Activated CD8-positive, alpha-beta memory T cell treated with anti-CD3 and anti-CD28 coated beads for 24 hours (primary cell): ENCODE data around the gene TBC1D5.
"Not testable (repeated sequence)": the region's sequence is repeated elsewhere in the genome, so short reads cannot be mapped to it uniquely, and the experiment has no call there.

ENCODE experiments used
- DNase-seq: peaks from one replicate; pipeline ENCODE4 v3.0.0-alpha.2; 2020

The TBC1D5 gene

DNA sequence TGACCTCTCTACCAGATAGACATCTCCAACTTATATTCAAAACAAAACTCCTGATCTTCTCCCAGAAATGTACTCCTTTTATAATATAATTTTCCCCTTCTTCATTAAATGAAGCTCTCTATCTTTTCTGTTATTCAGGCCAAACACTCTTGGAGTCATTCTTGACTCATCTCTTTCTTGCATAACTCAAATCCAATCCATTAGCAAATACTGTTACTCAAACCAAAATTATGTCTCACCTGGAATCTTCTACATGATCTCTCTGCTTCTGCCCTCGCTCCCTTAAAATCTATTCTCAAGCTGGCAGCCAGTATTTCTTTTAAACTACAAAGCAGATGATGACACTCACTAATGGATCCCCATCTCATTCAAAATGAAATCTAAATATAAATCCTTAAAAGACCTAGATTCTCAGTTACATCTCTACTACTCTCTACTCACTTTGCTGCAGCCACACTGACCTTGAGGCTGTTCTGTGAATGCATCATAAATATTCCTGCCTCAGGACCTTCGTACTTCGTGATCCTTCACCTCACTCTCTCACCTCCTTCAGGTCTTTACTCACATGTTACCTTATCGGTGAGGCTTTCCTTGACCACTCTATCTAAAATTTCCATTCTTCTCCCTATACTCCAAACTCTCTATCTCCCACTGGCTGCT, 160.9 kb downstream of the TBC1D5 start:
- DNase-seq = no peak

DNA sequence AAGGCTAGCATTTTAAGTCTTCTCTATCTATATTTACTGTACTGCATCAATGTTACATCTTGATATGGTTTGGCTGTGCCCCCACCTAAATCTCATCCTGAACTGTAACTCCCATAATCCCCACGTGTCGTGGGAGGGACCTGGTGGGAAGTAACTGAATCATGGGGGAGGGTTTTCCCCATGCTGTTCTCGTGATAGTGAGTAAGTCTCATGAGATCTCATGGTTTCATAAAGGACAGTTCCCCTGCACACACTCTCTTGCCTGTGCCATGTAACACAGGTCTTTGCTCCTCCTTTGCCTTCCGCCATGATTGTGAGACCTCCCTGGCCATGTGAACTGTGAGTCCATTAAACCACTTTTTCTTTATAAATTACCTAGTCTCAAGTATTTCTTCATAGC, 161.5 kb downstream of the TBC1D5 start:
- DNase-seq = no peak

DNA sequence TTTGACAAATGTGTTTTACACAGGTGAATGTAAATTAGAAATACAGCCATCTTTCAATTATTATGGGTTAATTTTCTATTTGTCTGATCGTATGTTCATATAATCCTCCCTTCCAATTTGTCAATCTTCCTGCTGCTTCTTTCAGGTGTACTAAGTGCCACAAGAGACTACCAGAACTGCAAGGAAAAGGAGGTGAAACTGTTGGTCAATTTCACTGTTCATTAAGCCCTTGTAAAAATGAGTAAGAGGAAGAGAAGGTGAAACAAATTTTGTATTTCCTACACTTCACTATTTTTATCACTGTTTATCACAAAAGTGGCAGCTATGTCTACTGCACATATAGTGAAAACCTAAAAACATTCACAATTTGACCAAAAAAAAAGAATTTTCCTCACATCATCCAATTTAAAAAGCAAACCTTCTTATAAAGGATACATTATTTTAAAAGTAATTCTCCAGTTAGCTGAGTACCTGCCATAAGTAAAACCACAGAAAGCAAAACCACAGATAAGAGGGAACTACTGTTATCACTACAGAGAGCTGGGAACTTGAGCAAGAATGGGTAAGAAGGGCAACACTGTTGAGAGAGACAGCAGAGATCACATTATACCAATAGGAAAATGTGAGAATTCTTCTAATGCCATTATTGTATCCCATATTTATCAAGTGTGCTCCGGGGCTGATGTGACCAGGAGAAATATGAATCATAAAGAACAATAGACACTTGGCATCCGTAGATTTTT, 163.0 kb downstream of the TBC1D5 start:
- DNase-seq = no peak

DNA sequence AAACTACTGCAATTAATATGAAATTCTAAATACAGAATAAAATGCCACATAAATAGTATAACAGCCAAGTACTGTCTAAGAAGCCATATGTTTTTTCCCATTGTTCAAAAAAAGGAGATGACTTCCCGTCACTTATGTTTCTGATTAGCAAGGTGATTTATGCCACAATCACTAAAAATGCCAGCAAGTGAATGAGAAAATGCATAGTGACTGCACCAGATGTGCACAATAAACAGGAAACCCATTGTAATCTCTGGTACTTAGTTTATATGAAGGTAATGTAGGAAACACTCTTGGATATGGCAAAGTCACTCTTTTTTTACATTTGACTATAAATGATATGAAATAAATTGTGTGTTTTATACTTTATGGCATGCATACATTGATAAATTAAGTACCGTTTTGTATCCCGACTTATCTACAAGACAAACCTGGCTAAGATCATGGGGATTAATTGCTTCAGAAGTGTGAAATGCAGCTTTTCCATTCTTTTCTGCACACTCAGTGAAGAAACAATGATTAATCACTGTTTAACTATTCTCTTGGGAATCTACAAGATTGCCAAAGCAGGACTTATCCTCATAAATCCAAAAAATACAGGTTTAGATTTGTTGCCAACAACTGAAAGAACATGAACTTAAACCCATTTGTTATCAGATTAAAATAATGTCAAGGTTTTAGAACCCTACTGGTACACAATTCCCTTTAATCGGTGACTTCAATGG, 164.5 kb downstream of the TBC1D5 start:
- no peak for DNase-seq

DNA sequence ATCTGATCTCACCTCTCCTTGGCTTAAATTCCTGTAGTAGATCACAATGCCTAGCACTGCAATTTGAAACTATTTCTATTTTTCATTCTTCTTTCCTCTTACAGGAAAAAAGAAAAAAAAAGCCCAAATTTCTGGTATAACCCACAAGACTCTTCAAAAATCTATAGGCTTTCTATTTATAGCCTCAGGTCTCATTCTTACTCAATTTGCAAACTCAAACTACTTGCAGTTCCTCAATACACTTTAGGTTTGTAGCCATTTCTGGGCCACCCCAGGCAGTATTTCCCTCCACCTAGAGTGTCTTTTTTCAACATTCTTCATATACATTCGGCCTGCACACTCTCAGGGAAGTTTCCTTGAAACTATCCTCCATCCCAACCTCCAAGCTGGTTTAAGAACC, 169.0 kb downstream of the TBC1D5 start:
- DNase-seq = no peak

DNA sequence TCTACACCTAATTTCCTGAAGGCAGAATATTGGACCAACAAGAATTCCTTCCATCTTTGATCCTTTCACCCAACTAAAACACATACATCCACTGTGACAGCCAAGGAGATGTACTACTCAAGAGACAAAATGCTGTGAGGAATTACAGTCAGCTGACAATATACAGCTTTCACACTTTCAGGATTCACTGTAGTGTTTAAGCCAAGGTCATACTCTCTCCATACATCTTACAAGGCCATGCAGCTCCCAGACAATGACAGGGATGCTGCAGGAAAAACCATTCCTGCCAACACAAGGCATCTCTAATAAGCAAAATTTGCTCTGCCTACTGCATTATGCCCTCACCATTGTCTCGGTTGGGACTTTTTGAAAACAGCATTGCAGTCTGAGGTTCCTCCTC, 170.7 kb downstream of the TBC1D5 start:
- no peak for DNase-seq

DNA sequence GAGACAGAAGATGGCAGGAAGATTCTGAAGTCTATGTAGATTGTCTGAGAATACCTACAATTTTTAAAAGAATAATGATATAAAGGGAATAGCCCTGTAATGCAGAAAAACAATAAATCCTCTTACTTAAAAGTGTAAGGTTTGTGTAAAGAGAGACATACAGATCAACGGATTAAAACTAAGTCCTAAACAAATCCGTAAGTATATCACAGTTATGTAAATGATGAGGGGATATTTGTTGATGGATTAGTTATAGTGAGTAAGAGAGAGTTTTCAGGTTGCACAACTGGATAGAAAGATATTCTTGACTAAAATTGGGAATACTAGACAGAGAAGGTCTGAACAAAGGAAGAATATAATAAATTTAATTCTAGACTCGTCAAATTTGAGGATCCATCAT, 179.6 kb downstream of the TBC1D5 start:
- no peak for DNase-seq

DNA sequence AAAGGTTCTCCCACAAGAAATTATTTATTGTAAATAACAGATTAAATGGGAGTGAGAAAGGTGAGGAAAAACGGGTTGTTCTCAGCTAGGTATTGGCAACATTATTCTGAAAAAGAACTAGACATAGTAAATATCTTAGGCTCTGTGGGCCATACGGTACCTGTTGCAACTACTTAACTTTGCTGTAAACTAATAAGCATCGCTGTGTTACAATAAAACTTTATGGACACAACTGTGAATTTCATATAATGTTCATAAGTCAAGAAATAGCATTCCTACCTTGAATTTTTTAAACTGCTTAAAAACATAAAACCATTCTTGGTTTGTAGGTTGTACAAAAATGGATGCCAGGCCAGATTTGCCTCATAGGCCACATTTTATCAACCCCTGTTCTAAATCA, 183.9 kb downstream of the TBC1D5 start:
- DNase-seq = no peak

DNA sequence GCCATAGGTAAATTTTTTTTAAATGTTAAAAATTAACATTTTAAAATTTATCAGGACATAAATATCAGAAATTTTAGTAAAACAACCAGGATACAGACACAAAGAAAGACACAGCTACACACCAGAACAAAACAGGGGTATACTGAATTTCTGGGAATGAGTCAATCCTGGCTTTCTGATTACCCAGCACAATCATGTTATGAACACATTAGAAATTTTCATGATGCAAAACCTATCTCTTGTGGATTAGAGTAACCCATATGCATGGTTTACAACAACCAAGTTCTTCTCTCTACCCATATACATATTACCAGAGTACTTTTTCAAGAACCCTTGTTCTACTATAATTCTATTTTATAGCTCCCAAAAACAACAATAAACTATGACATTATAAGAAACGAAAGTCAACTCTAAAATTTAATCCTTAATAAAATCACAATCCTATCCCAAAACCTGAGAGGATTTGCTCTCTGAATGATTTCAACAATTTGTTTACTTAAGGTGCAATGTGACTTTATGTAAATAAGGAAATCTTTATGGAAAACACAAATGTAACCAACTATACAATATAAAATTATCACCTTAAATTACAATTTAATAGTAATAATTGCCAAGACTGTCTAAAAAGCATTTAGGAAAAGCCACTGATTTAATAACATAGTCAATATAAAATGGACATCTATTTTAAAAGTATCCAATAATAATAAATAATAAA, 184.5 kb downstream of the TBC1D5 start:
- DNase-seq = no peak

DNA sequence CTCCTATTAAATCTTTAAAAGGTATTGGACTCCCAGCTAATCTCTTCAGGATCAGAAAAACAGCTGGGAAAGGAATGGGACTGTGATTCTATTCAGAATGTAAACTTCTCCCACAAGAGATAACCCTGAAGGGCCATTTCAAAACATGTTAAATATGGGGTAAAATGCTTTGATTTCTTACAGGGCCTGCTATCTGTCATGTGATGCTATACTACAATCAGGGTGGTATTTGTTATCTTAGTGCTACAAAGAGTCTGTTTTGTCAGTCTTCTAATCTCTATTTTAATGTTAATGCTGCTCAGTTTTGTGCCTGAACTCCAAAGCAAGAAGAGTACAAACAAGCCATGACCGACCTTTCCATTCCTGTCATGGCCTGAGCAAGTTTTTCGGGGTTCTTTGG, 186.9 kb downstream of the TBC1D5 start:
- DNase-seq = no peak

DNA sequence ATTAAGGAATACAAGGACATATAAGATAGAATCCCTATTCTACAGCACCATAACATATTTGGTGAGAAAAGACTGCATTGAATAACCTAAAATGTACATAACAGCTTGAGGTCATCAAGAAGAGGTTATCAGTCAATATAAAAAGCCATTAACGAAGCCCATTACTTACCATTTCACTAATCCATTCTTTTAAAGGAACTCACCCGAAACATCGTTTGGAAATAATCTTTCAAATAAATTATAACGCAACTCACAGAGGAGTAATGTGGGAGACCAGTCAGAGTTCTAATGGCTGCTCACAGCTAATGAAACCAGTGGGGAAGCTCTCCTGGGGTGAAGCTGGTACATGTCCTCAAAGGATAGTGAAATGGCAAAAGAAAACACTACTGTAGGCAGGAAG, 188.4 kb downstream of the TBC1D5 start:
- DNase-seq = no peak

DNA sequence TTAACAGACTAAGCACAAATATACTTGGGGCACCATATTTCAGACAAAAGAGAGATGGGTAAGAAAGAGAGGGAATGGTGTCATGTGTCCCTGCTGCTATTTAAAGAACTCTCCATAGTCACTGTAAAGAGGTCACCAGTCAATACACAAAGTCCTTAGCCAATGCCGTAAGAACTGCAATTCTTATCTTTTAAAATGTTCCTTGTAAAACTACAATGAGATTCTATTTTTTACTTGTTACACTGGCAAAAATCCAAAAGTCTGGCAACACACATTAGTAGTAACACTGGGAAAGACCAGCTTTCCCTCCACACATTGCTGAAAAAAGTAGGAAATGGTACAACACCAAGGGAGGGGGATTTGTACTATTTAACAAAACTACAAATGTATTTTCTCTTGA, 189.4 kb downstream of the TBC1D5 start:
- no peak for DNase-seq

DNA sequence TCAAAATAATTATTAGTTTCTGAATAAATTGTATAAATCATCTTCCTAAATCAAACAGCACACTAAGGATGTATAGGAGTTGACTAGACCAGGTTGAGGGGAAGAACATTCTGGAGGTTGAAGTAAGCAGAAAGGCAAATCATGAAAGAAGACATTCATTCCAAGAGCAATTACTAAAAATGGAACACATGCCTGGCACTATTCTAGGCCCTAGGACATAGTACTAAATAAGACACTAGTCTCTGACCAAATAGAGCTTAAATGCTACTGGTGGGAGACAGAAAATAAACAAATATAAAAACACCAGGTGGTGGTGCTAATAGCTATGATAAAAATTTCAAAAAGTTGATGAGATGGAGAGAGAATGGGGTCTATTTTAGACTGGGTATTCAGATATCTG, 190.1 kb downstream of the TBC1D5 start:
- no peak for DNase-seq

DNA sequence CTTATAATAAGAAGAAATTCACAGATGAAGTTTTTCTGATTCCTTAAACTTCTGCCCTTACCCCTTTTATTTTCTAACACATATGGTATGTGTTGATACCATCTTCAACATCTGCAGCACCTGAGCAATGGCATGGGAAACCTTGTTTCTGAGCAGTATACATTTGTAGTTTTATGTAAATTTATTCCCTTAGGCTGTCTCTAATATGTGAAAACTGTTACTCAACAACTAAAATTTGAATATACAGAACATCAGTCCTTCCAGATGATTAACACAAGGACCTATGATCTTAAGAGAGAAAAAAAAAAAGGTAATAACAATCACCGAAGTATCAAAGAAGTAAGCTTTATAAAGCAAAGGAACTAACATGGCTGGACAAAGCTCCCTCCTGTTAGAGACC, 190.5 kb downstream of the TBC1D5 start:
- DNase-seq = no peak

DNA sequence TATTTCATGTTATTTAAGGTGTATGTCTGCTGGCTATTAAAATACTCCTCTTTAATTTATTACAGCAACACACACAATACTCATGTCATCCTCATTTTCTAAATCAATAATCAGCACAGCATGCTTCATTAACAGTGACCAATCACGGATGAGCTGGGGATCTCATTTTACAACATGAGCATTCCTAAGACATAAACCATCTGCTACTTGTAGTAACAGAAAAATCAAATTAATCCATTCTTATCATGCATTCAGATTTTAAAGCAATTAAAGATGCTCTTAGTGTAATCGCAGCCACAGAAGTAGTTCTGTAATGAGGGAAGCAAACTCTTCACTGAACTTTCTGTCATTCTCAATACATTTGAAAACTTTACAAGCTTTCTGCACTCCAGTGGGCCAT, 191.1 kb downstream of the TBC1D5 start:
- DNase-seq = no peak

DNA sequence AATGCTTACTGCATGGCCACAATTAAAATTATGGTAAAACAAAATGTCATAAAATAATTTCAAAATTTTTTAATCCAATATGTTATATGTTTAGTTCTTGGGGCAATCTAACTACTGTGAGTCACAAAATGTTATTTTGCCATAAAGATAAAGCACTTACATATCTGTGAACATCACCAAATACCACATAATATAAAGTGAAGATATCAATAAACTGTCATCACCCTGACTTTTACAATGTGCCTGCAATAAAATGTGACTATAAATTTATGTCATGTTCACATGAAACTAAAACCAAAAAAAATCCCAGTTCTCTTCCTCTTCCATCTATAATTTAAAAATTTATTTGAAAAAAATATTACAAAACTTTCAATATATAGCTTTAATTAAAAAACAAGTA, 191.8 kb downstream of the TBC1D5 start:
- DNase-seq = no peak

DNA sequence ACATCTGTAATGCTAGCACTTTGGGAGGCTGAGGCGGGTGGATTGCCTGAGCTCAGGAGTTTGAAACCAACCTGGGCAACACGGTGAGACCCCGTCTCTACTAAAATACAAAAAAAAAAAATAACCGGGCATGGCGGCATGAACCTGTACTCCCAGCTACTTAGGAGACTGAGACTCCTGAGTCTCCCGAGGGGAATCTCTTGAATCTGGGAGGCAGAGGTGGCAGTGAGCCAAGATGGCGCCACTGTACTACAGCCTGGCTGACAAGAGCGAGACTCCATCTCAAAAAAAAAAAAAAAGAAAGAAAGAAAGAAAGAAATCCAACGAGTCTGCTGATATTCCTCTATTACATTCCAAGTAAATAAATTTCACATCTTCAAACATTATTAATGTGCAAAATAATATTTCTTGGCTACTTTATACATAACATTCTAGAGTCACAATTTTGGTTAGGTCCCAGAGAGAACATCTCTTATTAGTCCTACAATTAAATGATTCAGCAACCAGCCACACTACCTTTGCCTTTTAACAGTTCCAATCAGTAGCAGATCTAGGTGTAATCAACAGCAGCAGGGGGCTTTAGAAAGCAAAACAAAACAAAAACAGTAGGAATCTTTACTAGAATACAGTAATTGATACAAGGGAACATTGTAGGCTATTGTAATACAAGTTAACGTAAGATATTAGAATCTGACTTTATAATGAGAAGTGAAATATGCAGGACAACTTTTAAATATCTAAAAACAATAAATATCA, 195.8 kb downstream of the TBC1D5 start:
- DNase-seq = no peak

DNA sequence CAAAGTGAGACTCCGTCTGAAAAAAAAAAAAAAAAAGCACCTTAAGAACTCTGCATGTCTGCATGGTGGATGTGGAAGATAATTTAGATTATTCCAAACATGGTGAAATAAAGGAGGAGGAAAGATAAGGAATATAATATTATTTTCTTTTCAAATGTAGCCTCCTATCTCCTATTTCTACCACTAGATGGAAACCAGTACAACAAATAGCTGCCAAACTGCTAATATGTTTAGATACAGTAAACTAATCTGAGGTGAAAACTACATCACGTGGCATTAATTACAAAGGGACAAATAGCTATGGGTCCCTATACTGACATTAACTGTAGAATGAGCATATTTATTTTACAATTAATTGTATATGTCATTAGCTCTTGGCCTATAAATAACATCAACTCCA, 197.8 kb downstream of the TBC1D5 start:
- DNase-seq = no peak

DNA sequence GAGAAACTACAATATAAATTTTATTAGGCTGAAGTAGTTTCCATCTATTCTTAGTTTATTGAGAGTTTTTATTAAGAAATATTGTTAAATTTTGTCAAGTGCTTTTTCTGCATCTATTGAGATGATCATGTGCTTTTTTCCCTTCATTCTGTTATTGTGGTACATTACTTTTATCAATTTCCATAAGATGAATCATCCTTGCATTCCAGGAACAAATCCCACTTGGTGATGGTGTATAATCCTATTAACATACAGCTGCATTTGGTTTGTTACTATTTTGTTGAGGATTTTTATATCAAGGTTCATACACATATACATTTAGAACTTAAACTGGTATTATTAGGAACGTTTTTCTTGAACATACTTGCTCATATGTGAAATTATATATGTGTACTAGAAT, 199.8 kb downstream of the TBC1D5 start:
- no peak for DNase-seq

DNA sequence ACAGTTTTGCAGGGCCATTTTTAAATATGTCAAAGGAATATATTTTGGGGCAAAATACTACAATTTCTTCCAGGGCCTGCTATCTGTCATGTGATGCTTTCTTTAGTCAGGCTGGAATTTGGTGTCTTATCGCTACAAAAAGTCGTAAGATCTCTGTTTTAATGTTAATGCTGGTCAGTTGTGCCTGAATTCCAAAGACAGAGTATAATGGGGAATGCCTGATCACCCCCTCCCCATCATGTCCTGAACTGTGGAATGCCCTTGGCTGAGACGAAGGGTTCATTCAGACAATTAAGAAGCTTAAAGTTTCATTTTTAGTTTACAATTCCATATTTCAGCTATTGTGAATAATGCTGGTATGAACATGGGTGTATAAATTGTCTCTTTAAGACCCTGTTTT, 203.0 kb downstream of the TBC1D5 start:
- DNase-seq = no peak

DNA sequence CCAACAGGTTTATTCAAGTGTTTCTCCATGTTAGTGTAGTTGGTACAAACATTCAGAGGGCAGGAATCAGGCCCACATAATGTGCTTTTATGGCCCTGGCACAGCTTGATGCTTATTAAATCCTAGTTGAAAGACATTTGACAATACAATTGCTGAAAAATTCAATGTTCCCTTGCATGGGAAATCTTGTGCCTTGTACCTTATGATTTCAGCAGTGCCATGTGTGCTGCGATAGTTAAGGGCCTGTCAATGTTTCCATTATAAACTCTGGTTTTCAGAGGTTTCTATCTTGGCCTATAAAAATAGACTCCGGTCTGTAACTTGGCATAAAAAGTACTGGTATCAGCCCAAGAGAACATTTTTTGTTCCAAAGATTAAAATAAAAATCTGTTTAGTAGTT, 207.2 kb downstream of the TBC1D5 start:
- DNase-seq = no peak

DNA sequence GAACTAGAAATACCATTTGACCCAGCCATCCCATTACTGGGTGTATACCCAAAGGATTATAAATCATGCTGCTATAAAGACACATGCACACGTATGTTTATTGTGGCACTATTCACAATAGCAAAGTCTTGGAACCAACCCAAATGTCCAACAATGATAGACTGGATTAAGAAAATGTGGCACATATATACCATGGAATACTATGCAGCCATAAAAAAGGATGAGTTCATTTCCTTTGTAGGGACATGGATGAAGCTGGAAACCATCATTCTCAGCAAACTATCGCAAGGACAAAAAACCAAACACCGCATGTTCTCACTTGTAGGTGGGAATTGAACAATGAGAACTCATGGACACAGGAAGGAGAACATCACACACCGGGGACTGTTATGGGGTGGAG, 210.0 kb downstream of the TBC1D5 start:
- DNase-seq = not testable (repeated sequence)

DNA sequence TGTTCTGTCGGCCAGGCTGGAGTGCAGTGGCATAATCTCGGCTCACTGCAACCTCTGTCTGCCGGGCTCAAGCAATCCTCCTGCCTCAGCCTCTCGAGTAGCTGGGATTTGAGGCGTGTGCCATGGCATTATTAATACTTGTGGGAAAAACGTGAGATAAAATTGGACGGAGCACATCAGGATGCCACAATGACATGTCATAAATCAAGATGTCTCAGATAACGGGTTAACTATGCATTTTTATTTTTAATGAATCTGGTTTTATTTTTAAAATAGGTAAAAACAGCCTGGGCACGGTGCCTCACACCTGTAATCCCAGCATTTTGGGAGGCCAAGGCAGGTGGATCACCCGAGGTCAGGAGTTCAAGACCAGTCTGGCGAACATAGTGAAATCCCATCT, 212.8 kb downstream of the TBC1D5 start:
- no peak for DNase-seq
